Stimulated activated CD4-positive, alpha-beta T cell treated with anti-CD3 and anti-CD28 coated beads, Interleukin-12 subunit alpha, Interleukin-12 subunit beta, amount 100 ng/mL, for 48 hours (primary cell): ENCODE results near the gene ZNF672.
"Not testable (repeated sequence)": the region's sequence is repeated elsewhere in the genome, so short reads cannot be mapped to it uniquely, and the experiment has no call there.

Source experiments
- DNase-seq, 3 donors: peaks; one replicate each; pipeline ENCODE4 v3.0.0-alpha.2; 2020; ENCODE audit warnings: low read depth in 2 of 3, low spot score in 1 of 3

The ZNF672 gene

DNA sequence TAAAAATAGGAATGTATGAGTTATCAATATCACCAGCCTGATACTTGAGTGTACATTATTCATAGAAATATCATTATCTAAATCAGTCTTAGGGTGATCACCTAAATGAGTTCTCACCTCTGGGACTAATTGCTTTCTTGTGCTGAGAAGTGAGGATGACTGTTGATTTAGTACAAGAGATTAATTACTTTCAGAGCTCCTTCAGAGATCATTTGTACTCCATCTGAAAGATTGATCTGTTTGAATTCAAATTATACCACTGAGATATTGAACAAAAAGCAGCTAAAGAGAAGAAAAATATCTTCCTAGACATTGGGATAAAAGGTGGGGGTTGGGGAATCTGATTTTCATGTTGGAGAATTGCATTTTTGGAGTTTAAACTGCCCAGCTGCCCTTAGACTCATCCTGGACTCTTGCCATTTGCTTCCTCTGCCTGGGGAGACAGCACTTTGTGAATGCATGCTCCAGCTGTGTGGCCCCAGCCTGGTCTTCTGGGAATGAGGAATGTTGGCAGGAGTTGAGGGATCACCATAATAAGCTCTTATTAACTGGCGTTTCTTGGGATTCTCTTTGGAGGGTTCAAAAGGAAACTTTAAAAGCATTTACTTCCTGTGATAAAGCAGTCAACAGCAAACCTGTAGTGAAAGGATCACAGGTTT, 48.3 kb downstream of the ZNF672 start:
- no peak for DNase-seq

DNA sequence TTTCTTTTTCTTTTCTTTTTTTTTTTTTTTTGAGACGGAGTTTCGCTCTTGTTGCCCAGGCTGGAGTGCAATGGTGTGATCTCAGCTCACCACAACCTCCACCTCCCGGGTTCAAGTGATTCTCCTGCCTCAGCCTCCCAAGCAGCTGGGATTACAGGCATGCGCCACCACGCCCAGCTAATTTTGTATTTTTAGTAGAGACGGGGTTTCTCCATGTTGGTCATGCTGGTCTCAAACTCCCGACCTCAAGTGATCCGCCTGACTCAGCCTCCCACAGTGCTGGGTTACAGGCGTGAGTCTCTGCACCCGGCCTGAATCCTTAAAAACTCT, 51.9 kb downstream of the ZNF672 start:
- not testable (repeated sequence) for DNase-seq

DNA sequence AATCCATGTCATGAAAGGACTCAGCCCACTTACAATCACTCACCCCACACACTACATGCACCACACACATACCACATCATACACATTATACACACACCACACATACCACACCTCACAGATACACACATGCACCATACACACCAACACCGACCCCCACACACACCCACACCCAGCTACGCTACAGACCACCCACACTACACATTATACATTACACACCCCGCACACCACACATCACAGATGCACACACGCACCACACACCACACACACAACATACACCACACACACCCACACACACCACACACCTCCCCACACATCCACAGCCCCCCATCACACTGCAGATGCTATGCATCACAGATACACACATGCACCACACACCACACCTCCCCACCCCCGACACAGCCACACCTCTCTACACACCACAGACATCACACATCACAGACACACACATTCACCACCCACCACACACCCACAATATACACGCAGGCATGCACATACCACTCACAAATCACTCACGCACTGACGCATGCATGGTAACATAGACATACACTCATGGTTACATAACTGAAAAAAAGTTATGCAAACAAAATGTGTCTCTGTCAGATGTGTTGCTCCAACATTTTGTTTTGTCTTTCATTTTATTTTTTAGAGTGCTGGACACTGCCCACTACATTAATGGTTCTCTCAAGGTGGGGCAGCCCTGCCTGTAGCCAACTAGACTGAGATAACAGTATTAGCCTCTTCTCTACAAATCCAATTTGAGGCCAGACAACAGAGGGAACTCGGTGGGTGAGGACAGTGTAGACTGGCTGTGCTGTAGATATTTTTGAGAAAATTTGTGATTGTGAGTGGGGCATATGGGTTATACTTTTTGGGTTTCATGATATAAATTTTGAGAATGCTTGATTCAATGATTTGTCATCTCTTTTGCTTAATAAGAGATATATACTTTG, 52.8 kb downstream of the ZNF672 start:
- no peak for DNase-seq

DNA sequence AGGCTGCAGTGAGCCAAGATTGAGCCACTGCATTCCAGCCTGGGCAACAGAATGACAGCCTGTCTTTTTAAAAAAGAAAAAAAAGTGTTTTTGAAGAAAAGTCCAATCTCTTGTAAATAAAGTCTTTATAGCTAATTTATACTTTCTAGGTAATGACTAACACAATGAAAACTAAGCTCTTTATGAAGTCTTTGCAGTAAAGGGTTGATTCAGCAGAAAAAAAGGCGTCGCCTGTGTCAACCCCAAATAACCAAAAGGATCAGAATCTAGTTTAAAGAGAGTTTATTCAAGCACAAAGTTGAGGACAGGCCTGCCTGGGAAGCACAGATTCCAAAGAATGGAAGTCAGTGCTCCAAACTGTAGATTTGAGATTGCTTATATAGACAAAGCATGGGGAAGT, 53.7 kb downstream of the ZNF672 start:
- no peak for DNase-seq

DNA sequence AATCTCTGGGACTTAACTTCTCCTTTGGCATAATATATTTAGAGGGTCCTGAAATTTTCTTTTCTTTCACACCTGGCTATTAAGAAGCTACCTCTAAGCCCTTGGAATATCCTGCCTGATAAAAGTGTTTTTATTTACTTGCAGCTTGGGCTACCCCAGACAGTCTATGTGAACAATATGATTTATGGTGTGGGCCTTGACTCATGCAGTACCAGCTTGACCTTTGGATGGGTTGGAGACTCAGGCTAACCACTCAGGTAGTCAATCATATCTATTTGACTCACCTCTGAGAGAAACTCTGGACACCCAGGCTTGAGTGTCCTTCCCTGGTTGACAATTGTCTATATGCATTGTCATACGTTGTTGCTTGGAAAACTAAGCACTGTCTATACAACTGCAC, 54.6 kb downstream of the ZNF672 start:
- DNase-seq, result no peak

DNA sequence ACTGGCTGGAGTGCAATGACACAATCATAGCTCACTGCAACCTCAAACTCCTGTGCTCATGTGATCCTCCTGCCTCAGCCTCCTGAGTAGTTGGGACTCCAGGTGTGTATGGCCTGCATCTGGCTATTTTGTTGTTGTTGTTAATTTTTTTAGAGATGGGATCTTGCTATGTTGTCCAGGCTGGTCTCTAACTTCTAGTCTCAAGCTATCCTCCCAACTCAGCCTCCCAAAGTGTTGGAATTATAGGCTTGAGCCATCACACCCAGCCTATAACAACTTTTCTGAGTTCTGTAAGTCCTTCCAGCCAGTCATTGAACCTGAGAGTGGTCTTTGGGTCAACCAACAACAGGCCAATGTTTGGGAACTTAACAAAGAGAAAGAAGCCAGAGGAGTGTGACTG, 56.8 kb downstream of the ZNF672 start:
- DNase-seq, result no peak

DNA sequence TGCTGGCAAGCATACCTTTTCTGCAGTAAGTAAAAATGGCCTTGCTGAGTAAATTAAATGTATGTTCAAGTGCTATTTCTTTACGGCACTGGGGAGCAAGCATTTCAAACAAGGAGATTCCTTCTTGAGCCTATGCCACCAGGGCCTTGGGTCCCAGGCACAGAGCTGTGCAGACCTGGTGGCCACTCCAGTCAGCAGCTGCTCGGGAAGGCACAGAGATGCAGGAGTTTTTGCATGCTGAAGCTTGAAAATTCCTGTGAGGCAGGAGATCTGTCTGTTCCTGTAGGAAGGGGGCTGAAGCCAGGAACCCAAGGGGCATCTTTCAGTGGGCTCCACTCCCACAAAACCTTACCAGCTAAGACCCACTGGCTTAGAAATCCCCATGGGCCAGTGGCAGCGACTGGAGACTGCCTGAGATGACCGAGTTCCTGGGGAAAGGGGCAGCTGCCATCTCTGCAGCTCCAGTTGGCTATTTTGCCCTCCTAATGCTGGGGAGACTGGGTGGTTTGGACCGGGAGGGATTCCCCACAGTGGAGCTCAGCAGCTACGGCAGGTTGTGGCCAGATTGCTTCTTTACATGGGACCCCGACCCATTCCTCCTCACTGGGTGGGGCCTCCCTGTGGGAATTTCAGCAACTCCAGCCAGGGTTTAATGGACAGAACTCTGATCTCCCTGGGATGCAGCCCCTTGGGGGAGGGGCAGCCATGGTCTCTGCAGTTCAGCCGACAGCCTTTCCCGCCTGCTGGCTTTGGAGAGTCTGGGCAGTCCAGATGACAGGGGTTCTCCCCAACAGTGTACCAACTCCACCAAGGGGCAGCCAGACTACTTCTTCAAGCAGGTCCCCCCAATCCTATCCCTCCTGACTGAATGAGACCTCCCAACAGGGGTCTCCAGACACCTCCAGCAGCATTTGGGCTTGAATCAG, 59.7 kb downstream of the ZNF672 start:
- DNase-seq, result no peak
